WI38 (cell line): ENCODE results near the gene COLEC12.
A peak's percentile ranks its signal among the peaks of the same experiment; 100 is the strongest.

ENCODE experiments used
- H3K4me3 ChIP-seq: 2 replicates; pipeline ENCODE4 v1.5.1; 2011; ENCODE audit warnings: low read depth, mild to moderate bottlenecking, control low read depth, low read length
- TF ChIP-seq, protein P1 (sequence below): IDR thresholded peaks from 2 replicates; pipeline ENCODE4 v1.5.1; 2012; ENCODE audit warnings: low read depth, mild to moderate bottlenecking, control low read depth, low read length

Gene COLEC12

DNA sequence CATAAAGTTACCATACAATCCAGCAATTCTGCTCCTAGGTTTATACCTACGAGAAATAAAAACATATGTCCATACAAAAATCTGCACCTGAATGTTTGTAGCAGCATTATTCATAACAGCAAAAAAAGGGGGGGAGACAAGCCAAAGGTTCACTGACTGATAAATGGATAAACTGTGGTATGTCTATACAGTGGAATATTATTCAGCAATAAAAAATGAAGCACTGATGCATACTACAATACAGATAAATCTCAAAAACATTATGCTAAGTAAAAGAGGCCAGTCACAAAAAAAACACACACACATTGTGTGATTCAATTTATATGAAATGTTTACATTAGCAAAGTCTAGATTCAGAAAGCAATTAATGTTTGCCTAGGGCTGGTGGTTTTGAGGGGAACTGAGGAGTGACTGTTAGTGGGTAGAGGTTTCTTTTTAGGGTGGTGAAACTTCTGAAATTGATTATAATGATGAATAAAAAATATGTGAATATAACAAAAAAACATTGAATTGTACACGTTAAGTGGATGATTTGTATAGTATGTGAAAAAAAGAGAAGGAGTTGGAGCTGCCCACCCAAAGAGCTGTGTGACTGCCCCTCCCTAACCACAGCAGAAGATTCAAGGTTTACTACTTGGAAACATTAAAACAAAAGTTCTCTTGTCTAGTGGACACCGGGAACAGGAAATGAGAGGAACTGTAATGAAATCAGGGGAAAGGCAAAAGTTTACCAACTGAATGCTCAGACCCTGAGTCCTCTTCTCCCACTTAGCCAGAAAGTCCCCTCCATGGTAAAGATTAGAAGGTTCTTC, 13.4 kb downstream of the COLEC12 start:
- TF ChIP-seq, protein P1, sequence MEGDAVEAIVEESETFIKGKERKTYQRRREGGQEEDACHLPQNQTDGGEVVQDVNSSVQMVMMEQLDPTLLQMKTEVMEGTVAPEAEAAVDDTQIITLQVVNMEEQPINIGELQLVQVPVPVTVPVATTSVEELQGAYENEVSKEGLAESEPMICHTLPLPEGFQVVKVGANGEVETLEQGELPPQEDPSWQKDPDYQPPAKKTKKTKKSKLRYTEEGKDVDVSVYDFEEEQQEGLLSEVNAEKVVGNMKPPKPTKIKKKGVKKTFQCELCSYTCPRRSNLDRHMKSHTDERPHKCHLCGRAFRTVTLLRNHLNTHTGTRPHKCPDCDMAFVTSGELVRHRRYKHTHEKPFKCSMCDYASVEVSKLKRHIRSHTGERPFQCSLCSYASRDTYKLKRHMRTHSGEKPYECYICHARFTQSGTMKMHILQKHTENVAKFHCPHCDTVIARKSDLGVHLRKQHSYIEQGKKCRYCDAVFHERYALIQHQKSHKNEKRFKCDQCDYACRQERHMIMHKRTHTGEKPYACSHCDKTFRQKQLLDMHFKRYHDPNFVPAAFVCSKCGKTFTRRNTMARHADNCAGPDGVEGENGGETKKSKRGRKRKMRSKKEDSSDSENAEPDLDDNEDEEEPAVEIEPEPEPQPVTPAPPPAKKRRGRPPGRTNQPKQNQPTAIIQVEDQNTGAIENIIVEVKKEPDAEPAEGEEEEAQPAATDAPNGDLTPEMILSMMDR, result no peak
- no peak overlapping the region for H3K4me3 ChIP-seq

DNA sequence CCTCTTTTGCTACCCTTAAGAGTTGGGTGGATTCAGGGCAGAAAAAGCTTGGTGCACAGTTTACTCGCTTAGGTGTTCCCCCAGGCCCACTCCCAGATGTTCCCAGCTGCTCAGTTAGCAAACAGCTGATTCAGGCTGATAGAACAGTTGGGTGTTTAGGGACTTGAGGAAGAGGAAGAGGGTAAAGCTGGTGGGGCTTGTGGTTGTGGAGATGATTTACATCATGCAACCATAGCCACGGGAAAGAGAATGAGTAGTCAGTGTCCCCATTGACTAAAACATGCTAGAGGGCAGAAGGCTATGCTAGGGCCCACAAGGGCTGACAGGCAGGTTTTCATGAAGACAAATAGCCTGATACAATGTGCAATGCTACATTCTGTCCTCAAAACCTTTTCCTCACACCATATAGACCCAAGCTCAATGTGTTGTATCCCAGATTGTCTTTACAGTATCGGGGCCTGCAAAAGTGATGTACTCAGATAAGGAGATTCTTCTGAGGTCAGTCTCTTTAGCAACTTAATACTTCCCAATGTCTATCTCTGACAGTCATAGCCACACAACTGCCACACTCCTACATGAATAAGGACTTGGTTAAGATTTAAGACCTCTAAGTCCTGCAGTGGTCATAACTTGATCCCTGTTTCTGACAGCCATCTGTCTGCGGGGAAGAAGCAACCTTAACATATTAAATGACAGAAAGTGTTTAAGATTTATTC, 15.6 kb downstream of the COLEC12 start:
- TF ChIP-seq, protein P1, result no peak
- H3K4me3 ChIP-seq, result no peak overlapping the region

DNA sequence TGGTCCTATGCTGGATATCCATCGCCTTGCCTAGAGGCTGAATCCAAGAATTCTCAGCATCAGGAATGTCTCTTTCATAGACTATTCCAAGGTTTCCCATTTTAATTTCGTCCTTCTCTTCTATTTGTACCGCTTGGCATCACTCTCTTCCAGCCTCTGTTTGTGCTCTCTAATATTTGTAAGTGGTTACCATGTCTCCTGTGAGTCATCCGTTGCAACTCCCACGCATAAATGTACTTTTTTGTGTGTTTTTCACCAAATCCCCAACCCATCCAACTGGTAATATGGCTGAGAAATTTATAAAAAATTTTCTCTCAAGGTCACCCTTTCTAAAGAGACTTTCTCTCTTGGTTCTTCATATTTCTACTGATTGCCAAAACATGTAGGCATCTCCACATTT, 21.8 kb downstream of the COLEC12 start:
- TF ChIP-seq, protein P1, result no peak
- no peak overlapping the region for H3K4me3 ChIP-seq

DNA sequence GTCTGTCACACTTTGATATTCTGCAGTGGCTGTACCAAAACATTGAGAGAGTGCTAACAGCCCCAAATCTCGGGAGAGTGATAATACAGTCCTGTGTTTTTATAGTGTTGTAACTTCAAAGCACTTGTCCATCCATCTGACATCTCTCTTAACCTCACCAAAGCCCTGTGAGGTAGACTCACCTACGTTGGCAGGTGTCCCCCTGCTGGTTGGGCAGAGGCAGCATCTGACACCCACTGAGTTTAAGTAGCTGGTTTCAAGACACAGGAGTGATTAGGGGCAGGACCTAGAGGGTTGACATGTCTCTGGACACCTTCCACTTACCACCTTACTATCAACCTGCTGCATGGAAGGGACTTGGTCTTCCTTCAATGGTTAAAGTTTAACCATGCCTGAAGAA, 22.9 kb downstream of the COLEC12 start:
- TF ChIP-seq, protein P1, result peak; percentile 10; the same call in 1 of the 2 replicates
- no peak overlapping the region for H3K4me3 ChIP-seq

DNA sequence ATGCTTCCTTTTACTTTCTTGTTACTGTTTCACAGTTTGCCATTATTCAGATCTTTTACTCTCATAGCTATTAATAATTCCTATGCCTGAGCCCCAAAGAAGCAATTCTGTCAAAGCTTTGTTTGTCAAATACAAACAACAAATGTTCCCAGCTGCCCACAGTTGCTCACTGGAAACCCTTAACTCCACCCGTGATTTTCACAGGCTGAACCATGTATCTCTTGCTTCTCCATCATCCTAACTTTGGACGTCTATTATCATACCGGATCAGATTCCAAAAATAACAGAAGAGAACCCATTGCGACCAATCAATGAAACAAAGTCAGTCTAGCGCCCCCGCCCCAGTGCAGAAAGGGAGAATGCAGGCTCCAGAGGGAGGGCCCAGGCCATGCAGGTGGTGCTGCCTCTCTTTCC, 24.2 kb downstream of the COLEC12 start:
- TF ChIP-seq, protein P1, result no peak
- no peak overlapping the region for H3K4me3 ChIP-seq

DNA sequence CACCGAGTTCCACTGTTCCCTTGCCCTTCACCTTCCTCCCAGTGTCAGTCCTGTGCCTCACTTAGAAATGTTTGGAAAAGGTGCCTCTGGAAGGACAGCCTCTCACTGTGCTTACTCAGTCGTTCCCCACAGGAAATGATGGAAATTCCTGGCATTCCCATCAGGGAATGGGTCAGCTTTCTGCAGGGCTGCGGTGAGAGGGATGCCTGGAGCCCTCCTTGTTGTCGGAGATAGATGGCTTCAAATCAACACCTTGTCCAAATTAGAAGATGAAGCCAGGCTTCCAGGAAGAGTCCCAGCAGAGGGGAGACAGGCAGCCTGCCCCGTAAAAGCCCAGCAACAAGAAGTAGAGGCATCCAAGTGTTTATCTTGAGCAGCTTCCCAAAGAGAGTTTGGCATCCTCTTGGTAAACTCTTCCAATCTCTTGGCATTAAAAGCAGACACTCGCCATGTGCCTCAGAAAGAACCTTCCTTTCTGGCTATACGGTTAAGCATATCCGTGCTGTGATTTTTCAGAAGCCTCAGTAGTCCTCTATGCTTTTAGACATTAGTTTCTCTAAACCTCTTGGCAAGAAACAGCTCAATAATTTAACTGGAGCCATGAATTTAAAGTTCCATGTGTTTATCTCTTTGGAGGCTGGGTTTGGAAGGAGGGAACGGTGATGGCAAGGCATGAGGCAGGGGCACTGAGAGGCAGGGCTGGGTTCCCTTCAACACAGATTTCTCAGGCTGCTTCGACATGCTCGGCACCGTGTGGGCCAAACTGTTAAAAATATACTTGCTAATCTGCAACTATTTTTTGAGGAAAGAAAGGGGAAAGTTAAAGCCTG, 25.1 kb downstream of the COLEC12 start:
- TF ChIP-seq, protein P1, result no peak
- H3K4me3 ChIP-seq, result no peak overlapping the region
